GM12892 (cell line): ENCODE measurements around the gene TWF1.

Experiments used
- POLR2A ChIP-seq: IDR thresholded peaks from 2 replicates; pipeline ENCODE4 v1.6.1; 2011; ENCODE audit warnings: low read depth, low read length, control low read depth
- POLR2AphosphoS5 ChIP-seq: IDR thresholded peaks from 2 replicates; pipeline ENCODE4 v1.6.1; 2011; ENCODE audit warnings: low read depth, low read length, control low read depth
- TAF1 ChIP-seq: IDR thresholded peaks from 2 replicates; pipeline ENCODE4 v1.6.1; 2011; ENCODE audit warnings: low read depth, mild to moderate bottlenecking, control low read depth, low read length, borderline replicate concordance

- TF ChIP-seq POLR2AphosphoS5 (no peak), POLR2A (no peak), TAF1 (no peak)
Measured at GRCh38 chr12:43840338-43840737, 34.2 kb upstream of the TWF1 start.
